ENCODE measurements around the gene SAT2. TPM values are rescaled to one million over a fixed set of nuclear protein-coding genes. Genes with fewer than 3 reads are reported as not detected.

SAT2 gene
- total RNA-seq, 6 experiments from 2014 or later, result 39.2 to 55.0 (median 43.5) TPM

GRCh38 chr17:7632492-7632894 is 4.9 kb upstream of the SAT2 start:
- peak; percentile 51 for DNase-seq
- no peaks in the 10 kb centered on the region for H3K4me1 Mint-ChIP-seq (ENCODE audit: low read depth)
- peak; percentile 82 for TF ChIP-seq CTCF (IDR thresholded peaks at IDR 0.05)

GRCh38 chr17:7631398-7632380 is 4.1 kb upstream of the SAT2 start:
- Mint-ChIP-seq H3K4me3 (no peak overlapping the region), H3K4me1 (ENCODE audit: low read depth) (peaks cover 4% of the 10 kb centered on the region; the same call in 1 of the 2 replicates), H3K27ac (no peak overlapping the region), H3K36me3 (ENCODE audit: low read depth) (no peaks in the 10 kb centered on the region), H3K27me3 (ENCODE audit: insufficient read depth) (peaks cover 4% of the 10 kb centered on the region), H3K9me3 (no peaks in the 10 kb centered on the region)
- TF ChIP-seq CTCF (IDR thresholded peaks at IDR 0.05), result no peak
- no peak for DNase-seq

More at GRCh38 chr17:7632492-7632894, 4.9 kb upstream of the SAT2 start:
- H3K4me3 Mint-ChIP-seq, result no peak overlapping the region
- peaks cover 4% of the 10 kb centered on the region for H3K27me3 Mint-ChIP-seq (ENCODE audit: insufficient read depth)
- H3K9me3 Mint-ChIP-seq, result no peaks in the 10 kb centered on the region
- no peaks in the 10 kb centered on the region for H3K36me3 Mint-ChIP-seq (ENCODE audit: low read depth)
- H3K27ac Mint-ChIP-seq, result no peak overlapping the region

- no peak for TF ChIP-seq CTCF (IDR thresholded peaks at IDR 0.05)
- Mint-ChIP-seq H3K27me3 (ENCODE audit: insufficient read depth) (no peaks in the 10 kb centered on the region; the same call in 1 of the 2 replicates), H3K4me3 (no peak within 1 kb of the TSS), H3K9me3 (no peaks in the 10 kb centered on the region), H3K27ac (no peak within 1 kb of the TSS), H3K36me3 (ENCODE audit: low read depth) (peaks cover 4% of the 10 kb centered on the region; the same call in 1 of the 2 replicates), H3K4me1 (ENCODE audit: low read depth) (peaks cover 10% of the 10 kb centered on the region; the same call in 1 of the 2 replicates)
- DNase-seq, result no peak
Measured at GRCh38 chr17:7629939-7630571, 2.4 kb upstream of the SAT2 start, which contains the start of gene SHBG. TSS of gene SHBG (plus strand) at chr17:7630135. CDS start at chr17:7630173, 38 bp downstream.

- peak overlapping the region; percentile 82 for H3K27ac Mint-ChIP-seq
- H3K4me3 Mint-ChIP-seq, result peak overlapping the region; percentile 91
- no peak for DNase-seq
Measured at GRCh38 chr17:7626956-7627249, 718 bp downstream of the SAT2 start.

More at GRCh38 chr17:7626956-7627249, 718 bp downstream of the SAT2 start:
- TF ChIP-seq CTCF (IDR thresholded peaks at IDR 0.05), result no peak
- Mint-ChIP-seq H3K27me3 (ENCODE audit: insufficient read depth) (peaks cover 3% of the 10 kb centered on the region), H3K4me1 (ENCODE audit: low read depth) (peaks cover 10% of the 10 kb centered on the region; the same call in 1 of the 2 replicates), H3K9me3 (no peaks in the 10 kb centered on the region), H3K36me3 (ENCODE audit: low read depth) (peaks cover 4% of the 10 kb centered on the region; the same call in 1 of the 2 replicates)

All from HFFc6 (cell line).